Psoas muscle (tissue), 8 donors: ENCODE results near the gene RPP14. TPM values are rescaled to one million over a fixed set of nuclear protein-coding genes. Genes with fewer than 3 reads are reported as not detected.
A peak's percentile ranks its signal among the peaks of the same experiment; 100 is the strongest.

Source experiments
- ATAC-seq, 4 donors: fragments of 200-7000 bp; cut with Tn5 transposase; one replicate each; pipeline ENCODE4 v1.9.1; 2020; ENCODE audit warnings: moderate library complexity in 3 of 4, mild to moderate bottlenecking in 2 of 4
- DNase-seq, 2 donors: peaks; one replicate each; pipeline ENCODE4 v3.0.0-alpha.2; 2020
- H3K27ac ChIP-seq: fragments of 200-600 bp; one replicate; pipeline ENCODE4 v1.8.0; 2022
- H3K27me3 ChIP-seq, 3 donors: fragments of 200-600 bp in 1 of 3; one replicate each; pipeline versions ENCODE4 v1.6.1 to v1.8.0; 2013 to 2022; ENCODE audit warnings: low read length in 2 of 3, mild to moderate bottlenecking in 2 of 3, moderate library complexity in 1 of 3; ENCODE audit not compliant: insufficient read depth in 3 of 3
- H3K36me3 ChIP-seq, 2 donors: fragments of 200-600 bp in 1 of 2; one replicate each; pipeline versions ENCODE4 v1.6.1 to v1.8.0; 2013 to 2022; ENCODE audit warnings: low read depth in 1 of 2, mild to moderate bottlenecking in 1 of 2, moderate library complexity in 1 of 2; ENCODE audit not compliant: insufficient read depth in 1 of 2
- H3K4me1 ChIP-seq: fragments of 200-600 bp; one replicate; pipeline ENCODE4 v1.8.0; 2022
- H3K4me3 ChIP-seq: fragments of 200-600 bp; one replicate; pipeline ENCODE4 v1.8.0; 2022; ENCODE audit warnings: mild to moderate bottlenecking
- H3K9me3 ChIP-seq: fragments of 200-600 bp; one replicate; pipeline ENCODE4 v1.8.0; 2022
- CTCF ChIP-seq: fragments of 200-600 bp; IDR thresholded peaks from one replicate; pipeline ENCODE4 v1.8.0; 2022; ENCODE audit warnings: antibody characterized with exemption
- WGBS, 3 donors: extraction: QIAGEN DNeasy Blood & Tissue Kit; methylation state at CpG; one replicate each; pipeline versions ENCODE4 v1.1.6 to v1.1.7; 2013; 5-methylcytosine and 5-hydroxymethylcytosine counted together
- intact Hi-C, 2 donors: fragments of 100-400 bp; cut with DNase I; formaldehyde crosslinking; loops; one replicate each; pipeline versions ENCODE4 v1.11.0 to v1.14.2; 2022
- polyA plus RNA-seq, 3 donors: library from polyadenylated mRNA; stranded (reverse); fragments of 200-250 nt; gene quantifications; one replicate each; pipeline ENCODE4 v1.2.3, GENCODE V29; 2013
- total RNA-seq, 4 donors: library from RNA; stranded (reverse); fragmentation: NEBNext Ultra II Directional in 2 of 4; extraction: Animal tissue kit (Norgen Biotek cat#: 25700) in 2 of 4; gene quantifications; one replicate each; pipeline versions ENCODE4 v1.2.1 to v1.2.4, GENCODE V29; 2021 to 2023
- donor health status: healthy with polysubstance abuse.
- donor health status: DM: no; HTN: no; CAD: no; lungs with moderate emphysema.
- donor health status: Bipolar disorder and iron deficiency.
- donor health status: healthy.
- donor health status: DM: yes; HTN: yes; CAD: no.
- donor health status: DM: no; HTN: no; CAD: no.
- donor health status: DM: no; HTN: no; CAD: no.
- donor health status: DM: yes; HTN: yes; CAD: no.

The RPP14 gene
- total and polyA plus RNA-seq, 7 donors, result 17.3 to 36.6 (median 28.0) TPM

- WGBS, 3 donors, result 80 to 84% (median 82%) methylated on average over 7 of the region's 7 CpGs
- H3K9me3 ChIP-seq, result no peaks in the 10 kb centered on the region
- no peaks in the 10 kb centered on the region for H3K36me3 ChIP-seq
- TF ChIP-seq CTCF, result no peak
- no peaks in the 10 kb centered on the region for H3K27me3 ChIP-seq
- ATAC-seq (peak in 3 of 4 donors; percentile 23 to 37 (median 23)), DNase-seq (no peak)
- no peak overlapping the region for H3K27ac ChIP-seq
- H3K4me3 ChIP-seq, result no peak overlapping the region
- H3K4me1 ChIP-seq, result peaks cover 12% of the 10 kb centered on the region
- intact Hi-C loops, result no loop called here
These were observed 44.0 kb downstream of the RPP14 start for GRCh38 chr3:58349792-58350626.

- intact Hi-C loops, result no loop called here
- no peak overlapping the region for H3K4me3 ChIP-seq
- H3K27me3 ChIP-seq, result no peaks in the 10 kb centered on the region
- H3K4me1 ChIP-seq, result peaks cover 12% of the 10 kb centered on the region
- no peak for TF ChIP-seq CTCF
- ATAC-seq, result peak; percentile 81 to 87 (median 83)
- no peaks in the 10 kb centered on the region for H3K9me3 ChIP-seq
- no peaks in the 10 kb centered on the region for H3K36me3 ChIP-seq
- H3K27ac ChIP-seq, result no peak overlapping the region
- no peak for DNase-seq
- WGBS, 3 donors, result 68 to 85% (median 81%) methylated on average over 2 of the region's 2 CpGs
These were observed 44.6 kb downstream of the RPP14 start for GRCh38 chr3:58350627-58351013.

- Histone ChIP-seq H3K9me3 (no peaks in the 10 kb centered on the region), H3K36me3 (no peaks in the 10 kb centered on the region), H3K27ac (no peak overlapping the region), H3K27me3 (no peaks in the 10 kb centered on the region), H3K4me1 (peaks cover 20% of the 10 kb centered on the region), H3K4me3 (no peak overlapping the region)
- ATAC-seq, result no peak
- intact Hi-C loops, result no loop called here
- 75 to 80% (median 78%) methylated on average over 3 of the region's 3 CpGs for WGBS, 3 donors
- no peak for DNase-seq
- no peak for TF ChIP-seq CTCF
These were observed 45.9 kb downstream of the RPP14 start for GRCh38 chr3:58351920-58352319.

GRCh38 chr3:58352626-58353025 lies 46.6 kb downstream of the RPP14 start:
- no peak for DNase-seq
- Histone ChIP-seq H3K4me1 (peaks cover 21% of the 10 kb centered on the region), H3K36me3 (no peaks in the 10 kb centered on the region), H3K27ac (no peak overlapping the region), H3K4me3 (no peak overlapping the region), H3K9me3 (no peaks in the 10 kb centered on the region), H3K27me3 (no peaks in the 10 kb centered on the region)
- no peak for ATAC-seq
- 83 to 85% (median 84%) methylated on average over 6 of the region's 6 CpGs for WGBS, 3 donors
- no peak for TF ChIP-seq CTCF
- intact Hi-C loops, result no loop called here
